NB4 (cell line): ENCODE measurements around the gene ANKRD6.

Experiments
- DNase-seq: peaks from one replicate; pipeline ENCODE4 v3.0.0; 2010; ENCODE audit warnings: low read depth
- H3K4me3 ChIP-seq: one replicate; pipeline ENCODE4 v1.5.1; 2011; ENCODE audit warnings: mild to moderate bottlenecking, low read depth, low read length, moderate library complexity
- CTCF ChIP-seq: IDR thresholded peaks from one replicate; pipeline ENCODE4 v1.5.1; 2012; ENCODE audit warnings: low read depth, low read length
- MAX ChIP-seq: IDR thresholded peaks from 2 replicates; pipeline ENCODE4 v1.6.1; 2011; ENCODE audit warnings: low read depth, low read length
- MYC ChIP-seq: IDR thresholded peaks from 2 replicates; pipeline ENCODE4 v1.6.1; 2011; ENCODE audit warnings: low read depth, low read length
- POLR2A ChIP-seq: IDR thresholded peaks from 2 replicates; pipeline ENCODE4 v1.6.1; 2011; ENCODE audit warnings: mild to moderate bottlenecking; ENCODE audit not compliant: insufficient read length; ENCODE audit errors: extremely low read depth

The ANKRD6 gene

GRCh38 chr6:89575562-89575960 lies 142.6 kb downstream of the ANKRD6 start:
- peak; percentile 67 for DNase-seq
- H3K4me3 ChIP-seq: no peak overlapping the region
- TF ChIP-seq MYC: no peak
- no peak for TF ChIP-seq POLR2A
- no peak for TF ChIP-seq CTCF
- TF ChIP-seq MAX: no peak

DNA sequence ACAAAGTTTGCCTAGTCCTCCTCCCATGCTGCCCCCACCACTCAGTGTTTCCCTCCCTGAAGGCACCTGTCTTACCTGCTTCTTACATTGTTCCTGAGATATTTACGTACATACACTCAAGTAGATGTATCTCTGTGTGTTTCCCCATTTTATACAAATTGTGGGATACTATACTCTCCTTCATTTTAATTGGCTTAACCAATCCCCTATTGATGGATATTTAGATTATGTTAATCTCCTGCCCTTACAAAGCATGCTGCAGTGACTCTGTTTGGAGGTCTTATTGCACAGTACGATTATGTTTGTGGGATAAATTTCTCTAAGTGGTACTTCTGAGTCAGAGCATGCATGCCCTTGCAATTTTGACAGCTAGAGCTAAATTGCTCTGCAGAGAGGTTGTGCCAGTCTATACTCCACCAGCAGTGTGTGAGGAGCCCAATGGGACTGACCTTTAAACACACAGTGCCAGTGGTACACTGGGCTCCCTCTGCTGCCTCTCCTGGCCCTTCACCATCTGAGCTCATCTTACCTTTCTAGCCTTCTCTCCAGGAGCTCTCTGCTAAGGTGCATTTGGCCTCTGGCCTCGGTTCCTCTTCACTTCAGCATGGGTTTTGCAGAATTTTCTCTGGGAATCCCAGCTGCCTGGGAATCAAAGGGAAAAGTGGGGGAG lies 148.2 kb downstream of the ANKRD6 start:
- H3K4me3 ChIP-seq: no peak overlapping the region
- DNase-seq: no peak
- TF ChIP-seq MYC (no peak), CTCF (no peak), MAX (no peak), POLR2A (no peak)

DNA sequence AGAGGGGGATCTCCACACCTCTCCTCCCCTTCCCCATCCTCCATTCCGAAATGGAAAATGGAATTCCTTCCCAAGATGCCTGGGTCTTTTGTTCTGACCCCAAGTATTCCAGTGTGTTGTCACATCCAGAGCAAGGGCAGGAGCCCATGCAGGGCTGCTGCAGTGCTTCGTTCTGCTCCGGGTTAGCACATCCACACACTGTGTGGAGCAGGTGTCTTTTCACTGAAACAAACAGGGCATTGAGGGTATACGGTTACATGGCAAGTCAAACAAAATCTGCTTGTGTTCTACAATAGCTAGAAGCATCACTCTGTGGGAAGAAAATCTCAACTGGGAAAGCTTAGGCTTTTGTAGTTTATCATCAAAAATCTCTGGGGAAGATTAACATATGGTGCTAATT lies 148.7 kb downstream of the ANKRD6 start:
- no peak for DNase-seq
- no peak overlapping the region for H3K4me3 ChIP-seq
- no peak for TF ChIP-seq CTCF
- TF ChIP-seq MAX: no peak
- TF ChIP-seq POLR2A: no peak
- no peak for TF ChIP-seq MYC

GRCh38 chr6:89582669-89583325 lies 149.8 kb downstream of the ANKRD6 start:
- DNase-seq: no peak
- H3K4me3 ChIP-seq: no peak overlapping the region
- TF ChIP-seq MAX: no peak
- no peak for TF ChIP-seq POLR2A
- TF ChIP-seq CTCF: no peak
- no peak for TF ChIP-seq MYC

- no peak for TF ChIP-seq MYC
- TF ChIP-seq MAX: no peak
- TF ChIP-seq POLR2A: no peak
- no peak for TF ChIP-seq CTCF
- DNase-seq: no peak
- no peak overlapping the region for H3K4me3 ChIP-seq
Observed at GRCh38 chr6:89583559-89583958, 150.6 kb downstream of the ANKRD6 start.
